ENCODE results near the gene ZNF592.

Gene ZNF592

DNA sequence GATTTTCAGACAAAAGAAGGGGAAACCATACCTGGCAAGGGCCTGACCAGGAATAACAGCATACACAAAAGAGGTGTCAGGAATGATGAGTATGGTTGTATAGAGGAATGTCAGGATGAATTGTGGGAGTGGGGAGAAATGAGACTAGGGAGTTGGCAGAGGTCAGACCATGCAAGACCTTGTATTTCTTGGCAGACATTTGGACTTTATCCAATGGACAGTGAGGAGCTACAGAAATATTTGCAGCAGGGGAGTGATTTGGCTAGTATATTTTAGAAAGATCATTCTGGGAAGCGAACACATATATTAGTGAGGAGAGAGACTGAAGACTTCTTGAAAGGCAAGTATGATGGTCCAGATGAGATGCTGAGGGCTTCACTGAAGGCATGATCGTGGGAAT is 43.4 kb downstream of the ZNF592 start:
- TF ChIP-seq, protein P1, sequence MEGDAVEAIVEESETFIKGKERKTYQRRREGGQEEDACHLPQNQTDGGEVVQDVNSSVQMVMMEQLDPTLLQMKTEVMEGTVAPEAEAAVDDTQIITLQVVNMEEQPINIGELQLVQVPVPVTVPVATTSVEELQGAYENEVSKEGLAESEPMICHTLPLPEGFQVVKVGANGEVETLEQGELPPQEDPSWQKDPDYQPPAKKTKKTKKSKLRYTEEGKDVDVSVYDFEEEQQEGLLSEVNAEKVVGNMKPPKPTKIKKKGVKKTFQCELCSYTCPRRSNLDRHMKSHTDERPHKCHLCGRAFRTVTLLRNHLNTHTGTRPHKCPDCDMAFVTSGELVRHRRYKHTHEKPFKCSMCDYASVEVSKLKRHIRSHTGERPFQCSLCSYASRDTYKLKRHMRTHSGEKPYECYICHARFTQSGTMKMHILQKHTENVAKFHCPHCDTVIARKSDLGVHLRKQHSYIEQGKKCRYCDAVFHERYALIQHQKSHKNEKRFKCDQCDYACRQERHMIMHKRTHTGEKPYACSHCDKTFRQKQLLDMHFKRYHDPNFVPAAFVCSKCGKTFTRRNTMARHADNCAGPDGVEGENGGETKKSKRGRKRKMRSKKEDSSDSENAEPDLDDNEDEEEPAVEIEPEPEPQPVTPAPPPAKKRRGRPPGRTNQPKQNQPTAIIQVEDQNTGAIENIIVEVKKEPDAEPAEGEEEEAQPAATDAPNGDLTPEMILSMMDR (IDR thresholded peaks at IDR 0.05): no peak
- TF ChIP-seq ZFX (IDR thresholded peaks at IDR 0.05; ENCODE audit: borderline replicate concordance): no peak
- peak overlapping the region; percentile 13; the same call in 1 of the 2 replicates for H3K27ac ChIP-seq

DNA sequence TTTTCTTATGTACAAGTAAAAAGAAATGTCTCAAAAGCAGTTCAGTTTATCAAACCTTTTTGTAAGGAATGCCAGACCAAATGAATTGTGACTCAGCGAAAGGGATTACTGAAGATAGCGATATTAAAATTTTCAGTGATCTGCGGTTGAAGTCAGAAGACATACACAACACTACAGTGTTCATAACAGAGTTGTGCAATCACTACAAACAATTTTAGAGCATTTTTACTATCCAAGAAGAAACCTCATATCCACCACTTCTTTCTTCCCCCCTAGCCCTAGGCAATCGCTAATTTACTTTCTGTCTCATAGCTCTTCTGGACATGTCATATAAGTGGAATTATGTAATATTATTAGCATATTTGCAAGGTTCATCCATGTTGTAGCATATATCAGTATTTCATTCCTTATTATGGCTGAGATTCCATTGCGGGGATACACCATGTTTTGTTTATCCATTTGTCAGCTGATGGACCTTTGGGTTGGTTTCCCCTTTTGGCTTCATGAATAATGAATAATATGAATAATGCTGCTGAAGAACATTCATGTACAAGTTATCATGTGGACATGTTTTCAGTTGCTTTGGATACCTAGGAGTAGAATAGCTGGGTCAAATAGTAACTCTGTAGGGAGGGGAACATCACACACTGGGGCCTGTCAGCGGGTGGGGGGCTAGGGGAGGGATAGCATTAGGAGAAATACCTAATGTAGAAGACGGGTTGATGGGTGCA is 45.2 kb downstream of the ZNF592 start:
- 0 out of 2 replicates have a peak overlapping the region, but pooled peaks have one; percentile 12 for H3K27ac ChIP-seq
- no peak for TF ChIP-seq ZFX (IDR thresholded peaks at IDR 0.05; ENCODE audit: borderline replicate concordance)
- TF ChIP-seq, protein P1 (IDR thresholded peaks at IDR 0.05): no peak

DNA sequence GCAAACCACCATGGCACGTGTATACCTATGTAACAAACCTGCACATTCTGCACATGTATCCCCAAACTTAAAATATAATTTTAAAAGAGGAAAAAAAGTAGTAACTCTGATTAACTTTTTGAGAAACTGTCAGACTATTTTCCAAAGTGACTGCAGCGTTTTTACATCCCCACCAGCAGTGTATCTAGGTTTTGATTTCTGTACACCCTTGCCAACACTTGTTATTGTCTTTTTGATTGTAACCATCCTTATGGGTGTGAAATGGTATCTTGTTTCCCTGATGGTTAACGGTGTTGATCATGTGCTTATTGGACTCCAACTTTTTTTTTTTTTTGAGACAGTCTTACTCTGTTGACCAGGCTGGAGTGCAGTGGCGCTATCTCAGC is 45.8 kb downstream of the ZNF592 start:
- no peak for TF ChIP-seq ZFX (IDR thresholded peaks at IDR 0.05; ENCODE audit: borderline replicate concordance)
- no peak overlapping the region for H3K27ac ChIP-seq

DNA sequence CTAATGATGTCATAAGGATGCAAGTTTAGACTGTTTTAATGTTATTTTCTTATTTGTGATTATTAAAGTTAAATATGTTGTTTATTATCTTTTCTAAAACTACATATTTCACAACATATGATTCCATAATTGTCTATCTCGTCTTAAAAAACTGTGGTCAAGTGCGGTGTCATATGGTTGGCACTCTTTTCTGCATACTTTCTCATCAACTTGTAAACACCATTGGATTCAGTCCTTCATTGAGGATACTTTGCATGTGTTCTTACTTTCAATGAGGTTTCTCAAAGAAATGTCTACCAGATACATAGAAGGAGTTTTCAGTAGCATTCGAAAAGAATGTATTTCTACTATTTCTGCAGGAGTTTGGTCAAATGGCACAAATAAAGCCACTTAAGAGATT is 46.8 kb downstream of the ZNF592 start:
- TF ChIP-seq, protein P1 (IDR thresholded peaks at IDR 0.05): no peak
- TF ChIP-seq ZFX (IDR thresholded peaks at IDR 0.05; ENCODE audit: borderline replicate concordance): no peak
- no peak overlapping the region; the same call in 1 of the 2 replicates for H3K27ac ChIP-seq

DNA sequence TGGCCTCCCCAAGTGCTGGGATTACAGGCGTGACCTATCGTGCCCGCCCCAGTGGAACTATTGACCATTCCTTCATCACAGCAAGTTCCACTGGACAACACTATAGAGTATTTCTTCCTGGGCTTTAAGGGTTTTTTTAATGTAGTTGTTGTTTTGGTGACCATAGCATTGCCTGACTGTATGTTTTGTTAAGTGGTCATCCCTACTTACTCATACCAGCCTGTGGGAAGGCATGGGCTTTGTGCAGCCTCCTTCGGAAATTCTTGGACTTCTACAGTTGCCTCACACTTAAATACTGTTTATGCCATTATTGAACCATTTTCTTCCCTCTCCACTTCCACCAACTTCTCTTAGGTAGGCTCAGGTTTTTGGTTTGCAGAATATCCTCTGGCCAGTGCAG is 48.8 kb downstream of the ZNF592 start:
- TF ChIP-seq ZFX (IDR thresholded peaks at IDR 0.05; ENCODE audit: borderline replicate concordance): no peak
- TF ChIP-seq, protein P1 (IDR thresholded peaks at IDR 0.05): no peak
- peak overlapping the region; percentile 17; the same call in 1 of the 2 replicates for H3K27ac ChIP-seq

DNA sequence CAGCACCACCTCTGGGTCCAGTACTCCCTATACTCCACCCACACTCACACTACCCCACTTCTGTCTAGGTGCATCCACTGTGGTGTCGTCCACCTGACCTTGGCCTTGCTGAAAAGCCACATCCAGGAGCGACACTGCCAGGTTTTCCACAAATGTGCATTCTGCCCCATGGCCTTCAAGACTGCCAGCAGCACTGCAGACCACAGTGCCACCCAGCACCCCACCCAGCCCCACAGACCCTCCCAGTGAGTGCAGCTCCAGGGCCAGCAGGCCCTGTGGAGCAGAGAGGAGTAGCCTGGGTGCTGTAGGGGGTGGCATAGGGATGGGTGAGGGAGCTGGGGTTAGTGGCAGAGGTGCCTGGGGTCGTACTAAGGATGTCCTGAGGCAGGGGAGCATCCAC is 49.4 kb downstream of the ZNF592 start:
- no peak overlapping the region; the same call in 1 of the 2 replicates for H3K27ac ChIP-seq
- no peak for TF ChIP-seq ZFX (IDR thresholded peaks at IDR 0.05; ENCODE audit: borderline replicate concordance)

DNA sequence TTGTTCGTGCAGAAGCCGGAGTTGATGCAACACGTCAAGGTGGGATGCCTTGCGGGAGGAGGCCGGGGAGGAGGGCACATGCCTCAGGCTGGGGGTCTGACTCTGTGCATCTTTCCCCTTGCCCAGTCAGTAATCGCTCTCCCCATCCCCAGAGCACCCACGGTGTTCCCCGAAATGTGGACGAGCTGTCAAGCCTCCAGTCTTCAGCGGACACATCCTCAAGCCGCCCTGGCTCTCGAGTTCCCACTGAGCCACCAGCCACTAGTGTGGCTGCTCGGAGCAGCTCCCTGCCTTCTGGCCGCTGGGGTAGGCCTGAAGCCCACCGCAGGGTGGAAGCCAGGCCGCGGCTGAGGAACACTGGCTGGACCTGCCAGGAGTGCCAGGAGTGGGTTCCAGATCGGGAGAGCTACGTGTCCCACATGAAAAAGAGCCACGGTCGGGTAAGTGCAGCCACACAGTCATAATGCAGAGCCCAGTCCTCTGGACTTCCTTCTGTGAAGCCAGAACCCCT is 50.1 kb downstream of the ZNF592 start:
- H3K27ac ChIP-seq: no peak overlapping the region
- TF ChIP-seq ZFX (IDR thresholded peaks at IDR 0.05; ENCODE audit: borderline replicate concordance): no peak
- TF ChIP-seq, protein P1 (IDR thresholded peaks at IDR 0.05): no peak

DNA sequence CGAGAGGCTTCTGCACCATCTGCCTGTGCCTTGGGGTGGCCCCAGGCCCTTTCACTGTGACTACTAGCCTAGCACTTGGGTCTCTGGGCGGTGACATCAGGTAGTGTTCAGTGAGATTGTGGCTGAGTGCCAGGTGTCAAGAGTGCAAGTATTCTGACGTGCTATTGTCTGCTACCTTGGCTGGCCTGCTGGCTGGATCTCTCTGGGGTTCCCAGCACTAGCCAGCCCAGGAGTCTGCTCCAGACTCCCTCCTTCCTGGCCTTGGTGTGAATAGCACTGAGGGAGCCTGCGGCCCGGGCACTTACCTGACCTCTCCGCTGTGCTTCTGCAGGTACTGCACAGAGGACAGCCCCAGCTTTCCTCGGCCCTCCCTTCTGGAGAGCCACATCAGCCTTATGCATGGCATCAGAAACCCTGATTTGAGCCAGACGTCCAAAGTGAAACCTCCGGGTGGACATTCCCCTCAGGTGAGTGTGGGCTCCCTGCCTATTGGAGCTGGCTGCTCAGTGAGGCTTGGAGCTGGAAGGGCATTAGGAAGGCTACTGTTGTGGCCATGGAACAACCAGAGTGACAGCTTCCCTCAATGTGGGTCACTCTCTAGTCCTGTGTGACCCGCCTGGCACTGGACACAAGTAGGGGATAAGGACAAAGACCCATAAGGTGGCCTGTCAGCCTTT is 51.3 kb downstream of the ZNF592 start:
- H3K27ac ChIP-seq: peak overlapping the region; percentile 20
- TF ChIP-seq ZFX (IDR thresholded peaks at IDR 0.05; ENCODE audit: borderline replicate concordance): no peak
- TF ChIP-seq, protein P1 (IDR thresholded peaks at IDR 0.05): no peak
